SU-DHL-6 (cell line): ENCODE results near the gene ZNF317.

Source experiments
- H2AFZ ChIP-seq: fragments of 200-600 bp; sonication (generic); 2 replicates; pipeline ENCODE4 v1.6.1; 2014; ENCODE audit warnings: low read depth, mild to moderate bottlenecking, moderate library complexity, mixed read lengths, antibody characterized with exemption, low read length; ENCODE audit not compliant: severe bottlenecking
- H3F3A ChIP-seq: fragments of 200-600 bp; shearing (Covaris generic); 2 replicates; pipeline ENCODE4 v1.6.0; 2016; ENCODE audit warnings: antibody characterized with exemption, mild to moderate bottlenecking; ENCODE audit not compliant: insufficient read depth
- H3K27ac ChIP-seq: fragments of 200-600 bp; sonication (generic); 2 replicates; pipeline ENCODE4 v1.5.1; 2016; ENCODE audit warnings: low read depth, mild to moderate bottlenecking, low read length, moderate library complexity, mixed read lengths
- H3K27me3 ChIP-seq: fragments of 200-600 bp; sonication (generic), shearing (Covaris generic); 2 replicates; pipeline ENCODE4 v1.6.0; 2014; ENCODE audit warnings: mild to moderate bottlenecking, low read length
- H3K36me3 ChIP-seq: fragments of 200-600 bp; sonication (generic); 2 replicates; pipeline ENCODE4 v1.6.1; 2014; ENCODE audit warnings: mild to moderate bottlenecking, low read length, mixed read lengths
- H3K4me2 ChIP-seq: fragments of 300-600, 200-600 bp; shearing (Covaris generic), sonication (generic); 2 replicates; pipeline ENCODE4 v1.6.0; 2014; ENCODE audit warnings: low read length, low read depth, mild to moderate bottlenecking; ENCODE audit not compliant: poor library complexity, severe bottlenecking
- H3K4me3 ChIP-seq: fragments of 200-600 bp; sonication (generic); 2 replicates; pipeline ENCODE4 v1.5.1; 2014; ENCODE audit warnings: antibody characterized with exemption, low read length, mild to moderate bottlenecking, mixed read lengths; ENCODE audit not compliant: insufficient read depth, poor library complexity, severe bottlenecking
- H3K79me2 ChIP-seq: fragments of 200-600 bp; sonication (generic); 2 replicates; pipeline ENCODE4 v1.6.1; 2014; ENCODE audit warnings: mild to moderate bottlenecking, low read length, moderate library complexity; ENCODE audit not compliant: insufficient read depth
- H3K9ac ChIP-seq: fragments of 200-600 bp; sonication (generic); 2 replicates; pipeline ENCODE4 v1.7.0; 2014; ENCODE audit warnings: mild to moderate bottlenecking, low read length
- H3K9me2 ChIP-seq: fragments of 200-600 bp; sonication (generic); replicated peaks from 2 replicates; pipeline ENCODE4 v1.6.1; 2014; ENCODE audit warnings: low read length; ENCODE audit not compliant: insufficient read depth
- H3K9me3 ChIP-seq: fragments of 200-600 bp; sonication (generic); 2 replicates; pipeline ENCODE4 v1.6.1; 2014; ENCODE audit warnings: low read length, mixed read lengths; ENCODE audit not compliant: insufficient read depth
- H4K20me1 ChIP-seq: fragments of 200-600 bp; sonication (generic); 2 replicates; pipeline ENCODE4 v1.6.1; 2014; ENCODE audit warnings: low read depth, mild to moderate bottlenecking, antibody characterized with exemption, low read length, moderate library complexity, mixed read lengths
- EZH2phosphoT487 ChIP-seq: fragments of 200-600 bp; sonication (generic), shearing (Covaris generic); conservative IDR thresholded peaks from 2 replicates; pipeline ENCODE4 v1.6.1; 2018; ENCODE audit warnings: mild to moderate bottlenecking, antibody characterized with exemption, low read length, moderate library complexity, mixed read lengths
- TF ChIP-seq, protein P1 (sequence below): fragments of 200-600 bp; sonication (generic); IDR thresholded peaks from one replicate; pipeline ENCODE4 v1.5.1; 2017; ENCODE audit warnings: antibody characterized with exemption, mild to moderate bottlenecking, low read length, moderate library complexity; ENCODE audit not compliant: insufficient read depth, poor library complexity, severe bottlenecking

Gene ZNF317

DNA sequence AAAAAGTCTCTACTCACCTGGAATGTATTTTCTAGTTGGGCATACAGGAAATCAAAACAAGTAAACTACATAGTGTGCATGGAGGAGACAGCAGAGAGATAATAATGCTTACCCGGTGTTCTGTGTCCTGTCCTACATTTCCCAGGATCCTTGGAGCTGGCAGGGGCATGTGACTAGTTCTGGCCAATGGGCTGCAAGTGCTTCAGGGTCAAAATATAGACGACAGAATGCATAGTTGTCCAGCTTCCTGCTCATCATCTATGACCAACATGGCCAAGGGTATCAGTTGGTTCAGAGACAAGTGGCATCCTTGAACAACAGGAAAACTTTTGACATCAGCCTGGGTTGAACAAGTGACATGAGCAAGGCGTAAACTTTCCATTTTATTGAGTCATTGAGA, 8.5 kb downstream of the ZNF317 start:
- no peak overlapping the region for H3K27ac ChIP-seq
- H3F3A ChIP-seq, result no peaks in the 10 kb centered on the region
- no peaks in the 10 kb centered on the region for H3K9me2 ChIP-seq
- peaks cover 100% of the 10 kb centered on the region for H3K79me2 ChIP-seq
- H3K4me2 ChIP-seq, result no peak overlapping the region
- no peak overlapping the region for H3K9ac ChIP-seq
- H3K4me3 ChIP-seq, result no peak overlapping the region
- no peaks in the 10 kb centered on the region for H3K27me3 ChIP-seq
- H3K36me3 ChIP-seq, result peaks cover 60% of the 10 kb centered on the region
- no peak for TF ChIP-seq EZH2phosphoT487
- TF ChIP-seq, protein P1, sequence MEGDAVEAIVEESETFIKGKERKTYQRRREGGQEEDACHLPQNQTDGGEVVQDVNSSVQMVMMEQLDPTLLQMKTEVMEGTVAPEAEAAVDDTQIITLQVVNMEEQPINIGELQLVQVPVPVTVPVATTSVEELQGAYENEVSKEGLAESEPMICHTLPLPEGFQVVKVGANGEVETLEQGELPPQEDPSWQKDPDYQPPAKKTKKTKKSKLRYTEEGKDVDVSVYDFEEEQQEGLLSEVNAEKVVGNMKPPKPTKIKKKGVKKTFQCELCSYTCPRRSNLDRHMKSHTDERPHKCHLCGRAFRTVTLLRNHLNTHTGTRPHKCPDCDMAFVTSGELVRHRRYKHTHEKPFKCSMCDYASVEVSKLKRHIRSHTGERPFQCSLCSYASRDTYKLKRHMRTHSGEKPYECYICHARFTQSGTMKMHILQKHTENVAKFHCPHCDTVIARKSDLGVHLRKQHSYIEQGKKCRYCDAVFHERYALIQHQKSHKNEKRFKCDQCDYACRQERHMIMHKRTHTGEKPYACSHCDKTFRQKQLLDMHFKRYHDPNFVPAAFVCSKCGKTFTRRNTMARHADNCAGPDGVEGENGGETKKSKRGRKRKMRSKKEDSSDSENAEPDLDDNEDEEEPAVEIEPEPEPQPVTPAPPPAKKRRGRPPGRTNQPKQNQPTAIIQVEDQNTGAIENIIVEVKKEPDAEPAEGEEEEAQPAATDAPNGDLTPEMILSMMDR, result no peak
- H3K9me3 ChIP-seq, result peaks cover 25% of the 10 kb centered on the region
- no peak overlapping the region for H2AFZ ChIP-seq
- peaks cover 5% of the 10 kb centered on the region; the same call in 1 of the 2 replicates for H4K20me1 ChIP-seq

DNA sequence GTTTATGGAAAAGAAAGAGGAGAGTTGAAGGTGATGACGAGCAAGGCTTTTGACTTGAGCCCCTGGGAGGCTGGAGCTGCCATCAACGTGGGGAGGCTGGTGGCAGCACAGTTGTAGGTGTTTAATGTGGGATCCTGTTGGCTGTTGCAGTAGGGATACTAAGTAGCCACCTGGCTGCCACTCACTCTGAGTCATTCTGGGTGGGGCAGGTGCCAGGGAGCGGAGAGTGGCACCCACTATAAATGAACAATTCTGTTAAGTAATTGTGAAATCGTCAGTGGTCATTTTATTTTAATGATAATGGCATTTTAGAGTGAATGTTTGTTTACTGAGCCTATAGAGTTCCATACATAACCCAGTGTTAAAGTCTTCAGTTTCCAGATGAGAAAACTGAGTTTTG, 9.8 kb downstream of the ZNF317 start:
- no peaks in the 10 kb centered on the region for H3K27me3 ChIP-seq
- peaks cover 47% of the 10 kb centered on the region for H3K36me3 ChIP-seq
- no peak overlapping the region for H3K9ac ChIP-seq
- TF ChIP-seq, protein P1, result no peak
- TF ChIP-seq EZH2phosphoT487, result no peak
- H3K9me3 ChIP-seq, result peaks cover 17% of the 10 kb centered on the region
- H3K4me2 ChIP-seq, result no peak overlapping the region
- no peak overlapping the region for H3K27ac ChIP-seq
- peaks cover 100% of the 10 kb centered on the region for H3K79me2 ChIP-seq
- H2AFZ ChIP-seq, result no peak overlapping the region
- no peaks in the 10 kb centered on the region for H3F3A ChIP-seq
- H3K9me2 ChIP-seq, result no peaks in the 10 kb centered on the region
- H3K4me3 ChIP-seq, result no peak overlapping the region
- peaks cover 8% of the 10 kb centered on the region; the same call in 1 of the 2 replicates for H4K20me1 ChIP-seq

DNA sequence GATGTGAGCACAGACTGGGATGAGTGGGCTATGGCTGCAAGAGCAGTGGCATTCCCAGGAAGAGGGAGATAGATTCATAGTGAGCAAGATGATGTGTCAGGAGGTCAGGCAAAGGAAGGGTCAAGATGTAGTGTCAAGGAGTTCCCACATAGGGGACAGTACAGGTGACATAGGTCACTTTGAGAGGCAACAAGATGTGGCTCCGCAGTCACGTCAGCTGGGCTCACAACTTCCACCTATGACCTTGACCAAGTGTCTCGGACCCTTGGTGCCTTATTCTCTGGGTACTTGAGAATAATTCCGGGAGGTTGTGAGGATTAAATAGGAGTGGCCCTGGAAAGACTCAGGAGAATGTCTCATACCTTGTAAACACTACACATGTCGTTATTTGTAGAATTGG, 10.5 kb downstream of the ZNF317 start:
- H3K79me2 ChIP-seq, result peaks cover 100% of the 10 kb centered on the region
- H3K36me3 ChIP-seq, result peaks cover 40% of the 10 kb centered on the region
- no peaks in the 10 kb centered on the region for H3K9me2 ChIP-seq
- no peaks in the 10 kb centered on the region for H3K27me3 ChIP-seq
- no peak for TF ChIP-seq EZH2phosphoT487
- TF ChIP-seq, protein P1, result no peak
- H4K20me1 ChIP-seq, result peaks cover 13% of the 10 kb centered on the region; the same call in 1 of the 2 replicates
- no peak overlapping the region for H2AFZ ChIP-seq
- no peak overlapping the region for H3K27ac ChIP-seq
- H3K4me3 ChIP-seq, result no peak overlapping the region
- no peaks in the 10 kb centered on the region for H3F3A ChIP-seq
- H3K9me3 ChIP-seq, result peaks cover 11% of the 10 kb centered on the region; the same call in 1 of the 2 replicates
- no peak overlapping the region for H3K9ac ChIP-seq
- no peak overlapping the region for H3K4me2 ChIP-seq
